Vagina (tissue), 2 donors: Measurements from ENCODE around the gene TENM4.

Experiments used
- POLR2A ChIP-seq, 2 donors: fragments of 450-650 bp; IDR thresholded peaks; one replicate each; pipeline ENCODE4 v1.6.1; 2017; ENCODE audit warnings: antibody characterized with exemption in 2 of 2, mild to moderate bottlenecking in 2 of 2, moderate library complexity in 2 of 2
- TF ChIP-seq, protein P1 (sequence below), 3 experiments: fragments of 450-650 bp in 2 of 3; fragments of 200-600 bp in 1 of 3; sonication (generic) in 1 of 3; IDR thresholded peaks; one replicate each; pipeline ENCODE4 v1.5.1; 2017 to 2019; ENCODE audit warnings: antibody characterized with exemption in 3 of 3, mild to moderate bottlenecking in 2 of 3, moderate library complexity in 2 of 3

DNA sequence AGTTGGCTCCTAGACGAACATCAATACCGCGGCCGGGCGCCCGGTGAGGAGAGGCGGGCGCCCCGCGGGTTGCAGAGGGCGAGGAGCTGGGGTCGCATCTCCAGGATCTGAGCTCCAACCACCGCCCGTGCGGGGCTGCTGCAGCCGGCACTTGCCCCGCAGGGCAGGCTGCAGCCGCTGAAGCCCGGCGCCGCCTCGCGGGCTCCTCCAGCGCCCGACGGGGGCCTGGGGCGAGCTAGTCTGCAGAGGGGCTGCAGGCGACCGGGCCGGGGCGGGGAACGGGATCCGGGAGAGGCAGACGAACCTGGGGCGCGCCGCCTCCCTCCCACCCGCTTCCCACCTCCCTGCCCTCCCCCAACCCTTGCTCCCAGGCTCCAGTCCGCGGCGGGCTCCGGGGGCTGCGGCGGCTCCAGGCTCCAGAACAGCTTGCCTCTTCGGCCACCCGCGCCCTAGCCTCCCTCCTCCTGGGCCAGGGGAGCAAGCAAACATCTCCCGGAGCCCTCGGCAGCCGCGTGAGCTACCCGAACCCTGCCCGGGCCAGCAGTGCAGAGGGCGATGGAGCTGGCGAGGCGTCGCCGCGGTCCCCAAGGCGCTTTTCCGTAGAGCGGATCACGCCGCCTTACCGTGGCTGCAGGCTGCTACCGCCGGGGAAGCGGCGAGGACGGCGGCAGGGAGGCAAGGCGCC is 802 bp downstream of the TENM4 start:
- TF ChIP-seq, protein P1, sequence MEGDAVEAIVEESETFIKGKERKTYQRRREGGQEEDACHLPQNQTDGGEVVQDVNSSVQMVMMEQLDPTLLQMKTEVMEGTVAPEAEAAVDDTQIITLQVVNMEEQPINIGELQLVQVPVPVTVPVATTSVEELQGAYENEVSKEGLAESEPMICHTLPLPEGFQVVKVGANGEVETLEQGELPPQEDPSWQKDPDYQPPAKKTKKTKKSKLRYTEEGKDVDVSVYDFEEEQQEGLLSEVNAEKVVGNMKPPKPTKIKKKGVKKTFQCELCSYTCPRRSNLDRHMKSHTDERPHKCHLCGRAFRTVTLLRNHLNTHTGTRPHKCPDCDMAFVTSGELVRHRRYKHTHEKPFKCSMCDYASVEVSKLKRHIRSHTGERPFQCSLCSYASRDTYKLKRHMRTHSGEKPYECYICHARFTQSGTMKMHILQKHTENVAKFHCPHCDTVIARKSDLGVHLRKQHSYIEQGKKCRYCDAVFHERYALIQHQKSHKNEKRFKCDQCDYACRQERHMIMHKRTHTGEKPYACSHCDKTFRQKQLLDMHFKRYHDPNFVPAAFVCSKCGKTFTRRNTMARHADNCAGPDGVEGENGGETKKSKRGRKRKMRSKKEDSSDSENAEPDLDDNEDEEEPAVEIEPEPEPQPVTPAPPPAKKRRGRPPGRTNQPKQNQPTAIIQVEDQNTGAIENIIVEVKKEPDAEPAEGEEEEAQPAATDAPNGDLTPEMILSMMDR (IDR thresholded peaks at IDR 0.05), result no peak
- no peak for TF ChIP-seq POLR2A (IDR thresholded peaks at IDR 0.05)
